Esophagus squamous epithelium (tissue), 5 donors: ENCODE measurements around the gene DTX3. TPM values are rescaled to one million over a fixed set of nuclear protein-coding genes. Genes with fewer than 3 reads are reported as not detected.
"Not testable (repeated sequence)": the region's sequence is repeated elsewhere in the genome, so short reads cannot be mapped to it uniquely, and the experiment has no call there.

Experiments used
- DNase-seq: peaks from one replicate; lab custom pipeline; 2025; lab: John Stamatoyannopoulos, UW
- H3K27ac ChIP-seq, 4 donors: fragments of 200-600 bp; sonication (generic); one replicate each; pipeline ENCODE4 v1.5.1; 2016 to 2019; ENCODE audit warnings: mild to moderate bottlenecking in 1 of 4
- H3K27me3 ChIP-seq, 4 donors: fragments of 200-600 bp; sonication (generic); 1 replicate in 3 of 4; 2 replicates in 1 of 4; pipeline versions ENCODE4 v1.5.1 to v1.6.0; 2017 to 2021; ENCODE audit warnings: antibody characterized with exemption in 1 of 4
- H3K36me3 ChIP-seq, 3 donors: fragments of 200-600 bp; sonication (generic); one replicate each; pipeline ENCODE4 v1.5.1; 2016 to 2019
- H3K4me1 ChIP-seq, 3 donors: fragments of 200-600 bp; sonication (generic); one replicate each; pipeline ENCODE4 v1.5.1; 2017 to 2019
- H3K4me3 ChIP-seq, 4 donors: fragments of 200-600 bp; sonication (generic); 1 replicate in 3 of 4; 2 replicates in 1 of 4; pipeline ENCODE4 v1.5.1; 2016 to 2019; ENCODE audit warnings: mild to moderate bottlenecking in 2 of 4, moderate library complexity in 1 of 4
- H3K9me3 ChIP-seq, 3 donors: fragments of 200-600 bp; sonication (generic); one replicate each; pipeline ENCODE4 v1.5.1; 2016 to 2019
- POLR2A ChIP-seq, 4 donors: fragments of 450-650 bp; IDR thresholded peaks; one replicate each; pipeline ENCODE4 v1.6.1; 2017; ENCODE audit warnings: antibody characterized with exemption in 4 of 4, mild to moderate bottlenecking in 4 of 4, moderate library complexity in 3 of 4
- WGBS, 2 donors: methylation state at CpG; one replicate each; pipeline ENCODE4 v1.1.5; 2018; 5-methylcytosine and 5-hydroxymethylcytosine counted together
- intact Hi-C: fragments of 100-400 bp; cut with DNase I; formaldehyde crosslinking; loops from one replicate; pipeline ENCODE4 v1.15.0; 2022
- total RNA-seq, 4 donors: library from RNA; depleted of rRNA; stranded (reverse); fragments of >200 nt; gene quantifications; one replicate each; pipeline ENCODE4 v1.1.0, GENCODE V29; 2016
- TF ChIP-seq, protein P1 (sequence below), 6 experiments: fragments of 450-650 bp in 4 of 6; fragments of 200-600 bp in 2 of 6; sonication (generic) in 2 of 6; IDR thresholded peaks; one replicate each; pipeline ENCODE4 v1.5.1; 2016 to 2019; ENCODE audit warnings: antibody characterized with exemption in 6 of 6, mild to moderate bottlenecking in 4 of 6, moderate library complexity in 4 of 6
- donor health status: DM: yes; HTN: yes; CAD: no.

The DTX3 gene
- total RNA-seq, 4 donors from 2014 or later, result 1.6 to 16.6 (median 5.6) TPM

DNA sequence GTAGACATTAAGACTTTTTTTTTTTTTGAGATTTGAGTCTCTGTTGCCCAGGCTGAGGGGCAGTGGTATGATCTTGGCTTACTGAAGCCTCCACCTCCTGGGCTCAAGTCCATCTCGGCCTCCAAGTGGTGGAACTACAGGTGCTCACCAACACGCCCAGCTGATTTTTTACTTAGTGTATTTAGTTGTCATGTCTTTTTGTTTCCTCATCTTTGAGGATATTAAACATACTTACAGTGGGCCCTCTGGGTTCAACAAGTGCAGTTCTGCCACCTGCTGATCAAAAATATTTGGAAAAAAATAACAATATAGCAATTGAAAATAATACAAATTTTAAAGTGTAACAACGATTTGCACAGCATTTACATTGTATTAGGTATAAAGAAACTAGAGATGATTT is 32.7 kb downstream of the DTX3 start:
- H3K9me3 ChIP-seq, result no peaks in the 10 kb centered on the region
- intact Hi-C loops, result no loop called here
- H3K27me3 ChIP-seq, result peaks cover 0 to 85% (median 6%) of the 10 kb centered on the region in 4 donors

DNA sequence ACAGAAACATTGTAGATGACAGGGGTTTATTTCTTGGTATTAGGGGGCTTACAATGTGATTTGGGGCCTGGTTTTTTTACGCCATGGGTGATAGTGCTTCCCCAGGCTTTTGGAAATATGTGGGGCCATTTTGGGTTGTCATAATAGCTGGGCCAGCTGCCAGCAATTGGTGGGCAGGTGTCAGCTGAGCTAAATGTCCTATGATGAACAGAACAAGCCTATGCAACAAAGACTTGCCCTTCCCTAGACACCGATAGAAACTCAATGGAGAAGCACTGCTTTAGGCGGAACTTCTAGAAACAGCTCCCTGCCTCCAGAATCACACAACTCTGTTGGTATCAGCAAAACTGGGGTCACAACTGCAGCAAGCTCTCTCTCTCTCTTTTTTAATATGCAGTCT is 33.5 kb downstream of the DTX3 start:
- no peaks in the 10 kb centered on the region for H3K9me3 ChIP-seq
- no peak overlapping the region for H3K27ac ChIP-seq
- no peaks in the 10 kb centered on the region for H3K36me3 ChIP-seq
- H3K4me1 ChIP-seq, result peaks cover 2 to 6% (median 5%) of the 10 kb centered on the region in 3 donors
- DNase-seq, result no peak
- no peak for TF ChIP-seq POLR2A (IDR thresholded peaks at IDR 0.05)
- TF ChIP-seq, protein P1, sequence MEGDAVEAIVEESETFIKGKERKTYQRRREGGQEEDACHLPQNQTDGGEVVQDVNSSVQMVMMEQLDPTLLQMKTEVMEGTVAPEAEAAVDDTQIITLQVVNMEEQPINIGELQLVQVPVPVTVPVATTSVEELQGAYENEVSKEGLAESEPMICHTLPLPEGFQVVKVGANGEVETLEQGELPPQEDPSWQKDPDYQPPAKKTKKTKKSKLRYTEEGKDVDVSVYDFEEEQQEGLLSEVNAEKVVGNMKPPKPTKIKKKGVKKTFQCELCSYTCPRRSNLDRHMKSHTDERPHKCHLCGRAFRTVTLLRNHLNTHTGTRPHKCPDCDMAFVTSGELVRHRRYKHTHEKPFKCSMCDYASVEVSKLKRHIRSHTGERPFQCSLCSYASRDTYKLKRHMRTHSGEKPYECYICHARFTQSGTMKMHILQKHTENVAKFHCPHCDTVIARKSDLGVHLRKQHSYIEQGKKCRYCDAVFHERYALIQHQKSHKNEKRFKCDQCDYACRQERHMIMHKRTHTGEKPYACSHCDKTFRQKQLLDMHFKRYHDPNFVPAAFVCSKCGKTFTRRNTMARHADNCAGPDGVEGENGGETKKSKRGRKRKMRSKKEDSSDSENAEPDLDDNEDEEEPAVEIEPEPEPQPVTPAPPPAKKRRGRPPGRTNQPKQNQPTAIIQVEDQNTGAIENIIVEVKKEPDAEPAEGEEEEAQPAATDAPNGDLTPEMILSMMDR (IDR thresholded peaks at IDR 0.05), result no peak
- intact Hi-C loops, result no loop called here
- 86 to 88% methylated on average over 3 of the region's 3 CpGs for WGBS, 2 donors
- no peak overlapping the region for H3K4me3 ChIP-seq
- peaks cover 0 to 84% (median under 1%) of the 10 kb centered on the region in 4 donors for H3K27me3 ChIP-seq

More for the DNA sequence above, 32.7 kb downstream of the DTX3 start:
- Histone ChIP-seq H3K36me3 (no peaks in the 10 kb centered on the region), H3K4me1 (peaks cover 10 to 13% (median 11%) of the 10 kb centered on the region in 3 donors), H3K27ac (no peak overlapping the region), H3K4me3 (no peak overlapping the region)
- no peak for TF ChIP-seq POLR2A (IDR thresholded peaks at IDR 0.05)
- TF ChIP-seq, protein P1 (IDR thresholded peaks at IDR 0.05), result no peak
- 38 to 49% methylated on average over 3 of the region's 3 CpGs for WGBS, 2 donors
- DNase-seq, result no peak

DNA sequence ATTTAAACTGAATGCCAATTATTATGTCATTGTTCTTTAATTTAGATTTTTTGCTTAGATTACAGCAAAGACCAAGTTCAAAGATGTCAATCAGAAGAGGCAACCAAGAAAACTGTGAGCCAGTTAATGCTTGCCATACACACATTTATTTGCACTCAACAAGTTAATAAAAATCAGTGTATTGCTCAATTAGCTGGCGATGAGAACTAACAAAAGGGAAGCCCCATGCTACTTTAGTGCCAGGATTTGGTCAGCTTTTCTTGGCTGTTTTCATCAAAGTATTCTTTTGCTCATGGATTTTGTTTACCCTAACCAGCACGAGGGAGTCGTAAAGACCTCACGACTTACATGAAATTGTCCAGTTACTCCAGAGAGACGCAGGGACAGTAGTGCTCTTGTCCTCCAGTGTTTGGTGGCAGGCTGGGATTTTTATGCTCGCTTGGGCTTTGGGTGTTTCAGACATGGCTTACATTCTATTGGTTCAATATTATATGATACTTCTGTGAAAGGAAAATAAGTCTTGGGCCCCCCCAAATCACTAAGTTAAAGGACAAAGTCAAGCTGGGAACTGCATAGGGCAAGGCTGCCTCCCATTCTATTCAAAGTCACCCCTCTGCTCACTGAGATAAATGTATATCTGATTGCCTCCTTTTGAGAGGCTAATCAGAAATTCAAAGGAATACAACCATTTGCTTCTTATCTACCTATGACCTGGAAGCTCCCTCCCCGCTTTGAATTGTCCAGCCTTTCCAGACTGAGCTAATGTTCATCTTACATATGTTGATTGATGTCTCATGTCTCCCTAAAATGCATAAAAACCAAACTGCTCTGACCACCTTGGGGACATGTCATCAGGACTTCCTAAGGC is 35.8 kb downstream of the DTX3 start:
- Histone ChIP-seq H3K27ac (no peak overlapping the region), H3K36me3 (no peaks in the 10 kb centered on the region), H3K4me3 (no peak overlapping the region), H3K27me3 (peaks cover 0 to 77% (median 0%) of the 10 kb centered on the region in 4 donors), H3K4me1 (no peaks in the 10 kb centered on the region), H3K9me3 (peaks cover 0 to 5% (median 0%) of the 10 kb centered on the region in 3 donors)
- no peak for TF ChIP-seq POLR2A (IDR thresholded peaks at IDR 0.05)
- TF ChIP-seq, protein P1 (IDR thresholded peaks at IDR 0.05), result no peak
- no peak for DNase-seq
- 50 to 58% methylated on average over 7 of the region's 7 CpGs for WGBS, 2 donors
- intact Hi-C loops, result no loop called here

DNA sequence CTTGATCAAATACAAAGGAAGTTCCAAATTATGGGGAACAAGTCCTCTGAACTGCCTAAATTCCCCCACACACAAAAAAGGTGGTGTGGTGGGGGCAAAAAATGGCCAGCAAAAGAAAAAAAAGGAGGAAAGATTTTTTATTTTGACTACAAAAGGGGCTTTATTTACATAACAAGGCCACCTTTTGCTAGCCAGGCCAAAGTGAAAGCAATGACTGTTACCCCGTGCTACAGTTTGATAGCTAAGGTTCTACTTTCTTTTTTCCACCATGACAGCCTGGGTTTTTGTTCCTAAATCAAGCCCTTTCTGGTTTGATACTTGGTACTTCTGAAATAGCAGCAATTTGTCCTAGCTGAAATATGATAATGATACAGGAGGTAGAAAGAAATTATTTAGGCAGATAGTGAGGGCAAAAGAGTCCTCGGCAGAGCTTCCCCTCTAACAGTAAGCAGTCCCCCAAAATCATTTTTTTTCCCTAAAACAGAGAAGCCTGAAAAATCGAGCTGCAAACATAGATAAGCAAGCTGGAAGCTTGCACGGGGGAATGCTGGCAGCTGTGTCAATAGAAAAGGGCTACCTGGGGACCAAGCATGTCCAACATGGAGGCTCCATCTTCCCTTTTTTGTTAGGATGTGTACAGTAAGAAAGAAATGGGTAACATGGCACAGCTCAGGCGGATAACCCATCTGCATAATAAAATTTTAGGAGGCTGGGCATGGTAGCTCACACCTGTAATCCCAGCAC is 37.2 kb downstream of the DTX3 start:
- Histone ChIP-seq H3K27ac (no peak overlapping the region), H3K4me3 (no peak overlapping the region), H3K27me3 (peaks cover 0 to 62% (median 0%) of the 10 kb centered on the region in 4 donors), H3K36me3 (no peaks in the 10 kb centered on the region), H3K9me3 (peaks cover 0 to 16% (median 6%) of the 10 kb centered on the region in 3 donors), H3K4me1 (no peaks in the 10 kb centered on the region)
- DNase-seq, result no peak
- WGBS, 2 donors, result 40 to 49% methylated on average over 5 of the region's 5 CpGs
- TF ChIP-seq, protein P1 (IDR thresholded peaks at IDR 0.05), result no peak
- no peak for TF ChIP-seq POLR2A (IDR thresholded peaks at IDR 0.05)
- intact Hi-C loops, result no loop called here

DNA sequence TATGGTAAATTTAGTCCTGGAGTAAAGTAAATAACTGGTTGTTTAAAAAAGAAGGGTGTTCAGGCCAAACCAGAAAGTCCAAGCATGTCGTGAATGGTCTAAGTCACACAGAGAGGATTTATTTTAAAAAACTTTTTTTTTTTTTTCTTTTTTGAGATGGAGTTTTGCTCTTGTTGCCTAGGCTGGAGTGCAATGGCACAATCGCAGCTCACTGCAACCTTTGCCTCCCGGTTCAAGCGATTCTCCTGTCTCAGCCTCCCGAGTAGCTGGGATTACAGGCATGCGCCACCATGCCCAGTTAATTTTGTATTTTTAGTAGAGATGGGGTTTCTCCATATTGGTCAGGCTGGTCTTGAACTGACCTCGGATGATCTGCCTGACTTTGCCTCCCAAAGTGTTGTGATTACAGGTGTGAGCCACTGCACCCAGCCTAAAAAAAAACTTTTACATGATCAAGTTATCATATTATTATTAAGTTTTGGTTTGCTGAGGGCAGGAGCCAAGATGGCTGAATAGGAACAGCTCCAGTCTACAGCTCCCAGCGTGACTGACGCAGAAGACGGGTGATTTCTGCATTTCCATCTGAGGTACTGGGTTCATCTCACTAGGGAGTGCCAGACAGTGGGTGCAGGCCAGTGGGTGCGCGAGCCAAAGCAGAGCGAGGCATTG is 41.5 kb downstream of the DTX3 start:
- H3K36me3 ChIP-seq, H3K4me1 ChIP-seq, H3K4me3 ChIP-seq, DNase-seq, intact Hi-C loops, H3K27ac ChIP-seq: not testable (repeated sequence)
- Histone ChIP-seq H3K9me3 (peaks cover 0 to 16% (median 6%) of the 10 kb centered on the region in 3 donors), H3K27me3 (peaks cover 0 to 28% (median 0%) of the 10 kb centered on the region in 4 donors)
- WGBS, 2 donors, result 64 to 70% methylated on average over 7 to 10 of the region's 13 CpGs

DNA sequence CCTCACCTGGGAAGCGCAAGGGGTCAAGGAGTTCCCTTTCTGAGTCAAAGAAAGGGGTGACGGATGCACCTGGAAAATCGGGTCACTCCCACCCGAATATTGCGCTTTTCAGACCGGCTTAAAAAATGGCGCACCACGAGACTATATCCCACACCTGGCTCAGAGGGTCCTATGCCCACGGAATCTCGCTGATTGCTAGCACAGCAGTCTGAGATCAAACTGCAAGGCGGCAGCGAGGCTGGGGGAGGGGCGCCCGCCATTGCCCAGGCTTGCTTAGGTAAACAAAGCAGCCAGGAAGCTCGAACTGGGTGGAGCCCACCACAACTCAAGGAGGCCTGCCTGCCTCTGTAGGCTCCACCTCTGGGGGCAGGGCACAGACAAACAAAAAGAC is 42.0 kb downstream of the DTX3 start:
- H3K27ac ChIP-seq, H3K4me3 ChIP-seq, H3K36me3 ChIP-seq, H3K4me1 ChIP-seq, DNase-seq, intact Hi-C loops: not testable (repeated sequence)
- Histone ChIP-seq H3K9me3 (peaks cover 0 to 16% (median 6%) of the 10 kb centered on the region in 3 donors), H3K27me3 (peaks cover 0 to 22% (median 0%) of the 10 kb centered on the region in 4 donors)
- no CpG with 5 or more reads among the region's 15 CpGs for WGBS, 2 donors
